GM19193 (cell line): ENCODE results near the gene IPCEF1.
A peak's percentile ranks its signal among the peaks of the same experiment; 100 is the strongest.

Experiments used
- POLR2A ChIP-seq: IDR thresholded peaks from 4 replicates; pipeline ENCODE4 v1.6.1; 2011; ENCODE audit not compliant: insufficient read depth, insufficient read length; ENCODE audit errors: extremely low read depth

The IPCEF1 gene

DNA sequence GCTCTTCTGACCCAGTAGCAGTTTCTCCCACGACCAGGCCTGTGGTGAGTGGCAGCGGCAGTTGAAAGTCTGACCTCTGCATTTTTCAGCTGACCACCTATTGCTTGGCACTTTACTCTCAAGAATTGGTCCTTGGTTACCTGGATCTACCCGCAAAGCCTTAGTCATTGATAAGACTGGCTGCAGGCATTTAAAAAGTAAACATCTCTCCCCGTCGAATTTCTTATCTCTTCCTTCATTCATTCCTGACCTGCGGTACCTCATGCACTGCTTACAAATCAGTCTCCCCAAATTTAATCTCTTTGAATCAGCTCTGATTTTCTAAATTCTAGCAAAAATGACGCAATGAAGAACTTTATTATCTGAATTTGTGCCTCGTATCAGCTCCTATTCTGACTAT is 26.1 kb upstream of the IPCEF1 start:
- no peak for TF ChIP-seq POLR2A

DNA sequence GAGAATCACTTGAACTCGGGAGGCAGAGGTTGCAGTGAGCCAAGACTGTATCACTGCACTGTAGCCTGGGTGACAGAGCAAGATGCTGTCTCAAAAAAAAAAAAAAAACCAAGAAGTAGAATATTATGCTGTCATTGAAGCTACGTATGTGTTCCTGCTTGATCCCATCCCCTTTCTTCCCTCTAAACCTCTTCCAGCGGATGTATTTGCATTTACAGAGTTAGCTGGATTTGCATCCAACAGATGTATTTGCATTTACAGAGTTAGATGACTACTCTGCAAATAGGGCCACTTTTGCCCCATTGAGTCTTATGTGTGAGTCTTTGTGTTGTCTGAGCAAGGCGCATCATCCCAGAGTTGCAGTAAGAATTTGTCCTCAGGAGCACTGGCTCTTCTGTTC is 24.9 kb upstream of the IPCEF1 start:
- no peak for TF ChIP-seq POLR2A

DNA sequence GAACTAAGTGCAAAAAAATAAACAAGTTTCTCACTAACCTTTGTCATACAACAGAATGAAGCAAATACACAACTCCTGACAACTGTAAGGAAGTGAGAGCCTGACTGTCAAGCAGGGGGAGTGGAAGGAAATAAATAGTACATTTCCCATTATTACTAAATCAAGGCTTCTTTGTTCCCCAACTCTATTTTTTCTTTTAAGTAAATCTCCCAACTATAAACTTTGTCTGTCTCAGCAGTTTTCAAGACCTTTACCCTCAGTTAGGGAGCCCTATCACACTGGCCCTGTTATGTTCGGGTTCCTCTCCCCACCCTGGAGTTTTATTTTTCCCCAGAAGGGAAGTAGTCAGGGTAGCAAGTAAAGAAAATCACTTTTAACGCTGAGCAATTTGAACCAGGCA is 24.1 kb upstream of the IPCEF1 start:
- TF ChIP-seq POLR2A = no peak

DNA sequence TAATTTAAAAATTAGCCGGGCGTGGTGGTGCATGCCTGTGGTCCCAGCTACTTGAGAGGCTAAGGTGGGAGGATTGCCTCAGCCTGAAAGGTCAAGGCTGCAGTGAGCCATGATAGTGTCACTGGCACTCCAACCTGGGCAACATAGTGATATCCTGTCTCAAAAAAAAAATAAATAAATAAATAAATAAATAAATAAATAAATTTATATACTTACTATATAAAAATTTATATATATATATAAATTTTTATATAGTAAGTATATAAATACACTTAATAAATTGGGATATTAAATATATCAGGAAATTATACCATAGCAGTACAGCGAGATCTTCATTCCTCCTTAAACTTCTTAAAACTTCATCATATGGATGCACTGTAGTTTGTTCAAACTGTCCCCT is 23.0 kb upstream of the IPCEF1 start:
- TF ChIP-seq POLR2A = no peak

DNA sequence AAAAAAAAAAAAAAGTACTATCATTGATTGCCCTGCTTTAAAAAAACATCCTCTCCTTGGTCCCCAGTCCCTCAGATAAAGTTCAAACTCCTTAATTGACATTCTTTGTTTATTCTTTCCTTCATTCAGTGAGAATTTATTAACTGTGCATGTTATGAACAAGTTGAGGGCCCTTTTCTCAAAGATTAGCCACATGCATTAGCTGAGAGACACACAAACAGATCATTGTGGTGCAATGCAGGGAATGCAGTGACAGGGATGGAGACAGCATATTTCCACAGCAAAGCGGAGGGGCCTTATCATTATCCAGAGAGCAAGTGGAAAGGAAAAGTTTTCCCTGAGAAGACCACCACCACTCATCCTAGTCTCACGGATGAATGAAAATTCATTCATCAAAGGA is 21.9 kb upstream of the IPCEF1 start:
- no peak for TF ChIP-seq POLR2A

DNA sequence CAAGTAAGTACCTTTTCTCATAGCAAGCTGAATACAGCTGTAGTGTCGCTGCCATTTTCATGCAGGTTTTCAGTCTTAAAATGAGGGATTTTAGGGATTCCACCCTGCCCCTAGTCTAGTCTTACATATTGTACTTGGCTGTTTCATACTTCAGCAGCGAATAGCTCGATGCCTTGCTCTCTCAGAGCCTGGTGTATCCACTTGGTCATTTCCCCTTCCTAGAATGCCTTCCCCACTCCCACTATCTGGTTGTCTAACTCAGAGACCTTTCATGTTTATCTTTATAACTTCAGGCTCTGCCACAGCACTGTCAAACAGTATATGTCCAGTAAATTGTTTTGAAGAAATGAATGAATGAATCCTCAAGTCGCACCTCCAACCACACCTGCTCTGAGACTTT is 21.1 kb upstream of the IPCEF1 start:
- no peak for TF ChIP-seq POLR2A

DNA sequence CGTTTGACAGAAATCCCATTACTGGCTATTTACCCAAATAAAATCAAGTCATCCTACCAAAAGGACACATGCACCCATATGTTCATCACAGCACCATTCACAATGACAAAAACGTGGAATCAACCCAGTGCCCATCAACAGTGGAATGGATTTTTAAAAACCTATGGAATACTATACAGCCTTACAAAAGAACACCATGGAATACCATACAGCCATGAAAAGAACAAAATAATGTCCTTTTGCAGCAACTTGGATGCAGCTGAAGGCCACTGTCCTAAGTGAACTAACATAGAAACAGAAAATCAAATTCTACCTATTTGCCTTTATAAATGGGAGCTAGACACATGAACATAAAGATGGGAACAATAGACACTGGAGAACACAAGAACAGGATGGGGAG is 17.4 kb upstream of the IPCEF1 start:
- no peak for TF ChIP-seq POLR2A

DNA sequence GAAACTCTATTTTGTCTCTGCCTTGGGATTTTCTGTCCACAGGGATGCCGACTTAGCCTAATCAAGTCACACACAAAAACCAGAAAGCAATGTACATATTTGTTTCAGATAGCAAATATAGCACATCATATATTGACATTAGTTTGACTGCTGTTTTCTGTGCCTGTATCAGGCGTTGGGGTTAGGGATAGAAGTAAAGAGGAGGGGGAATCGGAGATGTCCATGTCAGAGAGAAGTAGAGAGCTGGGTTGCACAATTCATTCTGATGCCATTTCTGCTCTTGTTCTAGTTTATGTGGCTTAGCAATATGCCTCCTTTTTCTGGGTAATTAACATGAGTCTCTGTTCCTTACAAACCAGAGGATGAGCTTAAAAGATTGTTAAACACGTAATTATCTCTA is 14.7 kb upstream of the IPCEF1 start:
- no peak for TF ChIP-seq POLR2A

DNA sequence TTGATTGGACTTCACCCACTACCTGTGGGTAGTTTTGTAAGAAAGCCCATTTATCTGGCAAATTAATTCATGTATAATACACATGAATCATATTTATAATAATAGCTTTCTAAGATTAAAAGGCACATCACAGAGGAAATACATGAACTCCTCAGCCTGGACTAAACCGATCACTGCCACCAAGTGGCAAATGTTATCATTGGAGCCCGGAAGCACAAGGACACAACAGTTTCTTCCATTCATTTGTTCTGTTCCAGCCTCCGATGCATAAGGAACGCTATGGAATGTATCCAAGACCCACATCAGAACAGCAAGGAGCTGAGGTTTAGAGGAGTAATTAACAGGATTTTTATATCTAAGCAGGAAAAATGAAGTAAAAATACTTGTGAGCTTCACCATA is 13.9 kb upstream of the IPCEF1 start:
- no peak for TF ChIP-seq POLR2A

DNA sequence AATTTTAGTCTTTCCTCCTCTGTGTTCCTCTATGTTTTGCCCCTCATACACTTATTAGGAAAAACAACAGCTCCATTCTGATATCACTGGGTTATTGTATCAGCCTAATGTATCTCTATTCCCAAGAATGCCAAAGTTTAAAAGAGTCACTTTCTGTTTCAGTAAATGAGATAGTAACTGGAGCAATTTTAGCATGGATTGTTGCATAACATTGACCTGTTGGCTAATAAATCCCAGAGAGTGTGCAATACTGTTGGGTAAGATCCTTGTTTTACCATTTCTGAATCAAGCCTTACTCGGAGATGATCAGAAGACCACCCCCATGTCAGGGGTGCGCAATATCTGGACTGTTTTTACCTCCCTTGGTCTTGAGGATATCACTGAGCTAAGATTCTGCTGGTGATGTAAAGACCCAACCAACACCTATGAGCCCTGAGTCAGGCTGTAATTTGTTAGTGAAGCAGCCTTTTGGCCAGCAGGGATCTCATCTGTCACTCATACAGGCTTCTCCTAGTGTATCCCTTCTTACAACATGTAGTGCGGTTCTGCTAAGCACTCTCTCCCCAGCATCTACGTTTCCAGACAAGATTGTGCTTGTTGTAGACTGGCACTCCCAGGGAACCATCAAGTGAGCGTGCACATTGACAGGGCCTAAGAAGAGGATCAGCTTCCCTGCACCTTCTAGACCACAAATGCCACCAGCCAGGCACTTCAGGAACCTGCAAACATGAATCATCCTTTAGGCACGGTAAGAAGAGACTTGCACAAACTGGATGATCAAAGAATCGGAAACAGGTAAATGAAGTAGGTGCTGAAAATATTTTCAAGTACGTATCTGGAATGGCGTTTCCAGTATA is 11.5 kb upstream of the IPCEF1 start:
- no peak for TF ChIP-seq POLR2A

DNA sequence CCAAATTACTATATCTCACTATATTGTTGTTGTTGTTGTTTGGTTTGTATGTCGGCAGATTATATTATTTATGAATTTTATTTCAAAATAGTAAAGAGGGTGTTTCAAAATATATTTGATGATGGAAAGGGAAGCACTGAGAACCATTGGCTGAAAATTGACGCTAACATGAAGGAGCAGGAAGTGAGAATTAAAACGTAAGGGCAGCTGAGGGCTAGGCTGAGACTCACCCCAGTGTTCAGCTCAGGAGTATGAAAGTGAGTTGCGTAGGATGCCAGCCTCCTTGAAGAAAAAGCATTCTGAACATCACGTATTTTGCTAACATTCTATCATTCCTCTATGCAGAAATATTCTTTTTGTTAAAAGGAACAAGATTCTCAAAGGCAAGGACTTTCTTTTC is 10.7 kb upstream of the IPCEF1 start:
- TF ChIP-seq POLR2A = no peak

DNA sequence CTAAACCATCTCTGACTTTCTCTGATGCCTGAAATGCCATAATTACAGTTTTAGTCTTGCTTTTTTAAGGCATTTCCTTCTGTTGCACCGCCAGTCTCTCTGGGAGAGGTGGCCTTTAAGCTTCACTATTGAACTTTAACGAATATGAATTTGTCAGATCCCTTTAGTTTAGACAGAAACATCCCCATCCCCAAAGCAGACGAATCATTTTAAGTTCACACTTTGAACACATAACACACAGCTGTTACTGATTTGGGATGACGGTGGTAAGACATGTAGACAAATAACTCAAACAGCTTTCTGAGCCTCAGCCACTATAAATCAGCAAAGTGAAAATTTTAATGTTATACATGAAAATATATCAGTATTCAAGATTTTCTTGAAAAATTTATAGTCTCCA is 7.2 kb upstream of the IPCEF1 start:
- no peak for TF ChIP-seq POLR2A

DNA sequence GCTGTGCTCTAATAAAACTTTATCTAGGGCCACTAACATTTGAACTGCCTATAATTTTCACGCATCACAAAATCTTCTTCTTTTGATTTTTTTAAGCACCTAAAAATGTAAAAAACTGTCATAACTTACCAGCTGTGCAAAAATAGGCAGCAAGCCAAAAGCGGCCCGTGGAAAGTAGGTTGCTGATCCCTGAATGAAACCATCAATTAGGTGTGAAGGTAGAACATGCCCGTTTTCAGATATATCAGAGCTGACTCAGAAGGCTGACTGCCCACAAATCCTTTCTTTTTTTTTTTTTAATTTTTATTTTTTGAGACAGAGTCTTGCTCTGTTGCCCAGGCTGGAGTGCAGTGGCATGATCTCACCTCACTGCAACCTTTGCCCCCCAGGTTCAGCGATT is 4.9 kb upstream of the IPCEF1 start:
- no peak for TF ChIP-seq POLR2A

DNA sequence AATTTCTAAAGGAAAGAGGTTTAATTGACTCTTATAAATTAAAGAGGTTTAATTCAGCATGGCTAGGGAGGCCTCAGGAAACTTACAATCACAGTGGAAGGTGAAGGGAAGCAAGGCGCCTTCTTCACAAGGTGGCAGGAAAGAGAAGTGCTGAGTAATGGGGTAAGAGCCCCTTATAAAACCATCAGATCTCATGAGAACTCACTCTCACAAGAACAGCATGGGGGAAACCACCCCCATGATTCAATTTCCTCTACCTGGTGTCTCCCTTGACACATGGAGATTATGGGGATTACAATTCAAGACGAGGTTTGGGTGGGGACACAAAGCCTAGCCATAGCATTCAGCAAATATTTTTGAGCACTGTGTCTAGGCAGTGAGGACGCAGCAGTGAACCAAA is 3.9 kb upstream of the IPCEF1 start:
- no peak for TF ChIP-seq POLR2A

DNA sequence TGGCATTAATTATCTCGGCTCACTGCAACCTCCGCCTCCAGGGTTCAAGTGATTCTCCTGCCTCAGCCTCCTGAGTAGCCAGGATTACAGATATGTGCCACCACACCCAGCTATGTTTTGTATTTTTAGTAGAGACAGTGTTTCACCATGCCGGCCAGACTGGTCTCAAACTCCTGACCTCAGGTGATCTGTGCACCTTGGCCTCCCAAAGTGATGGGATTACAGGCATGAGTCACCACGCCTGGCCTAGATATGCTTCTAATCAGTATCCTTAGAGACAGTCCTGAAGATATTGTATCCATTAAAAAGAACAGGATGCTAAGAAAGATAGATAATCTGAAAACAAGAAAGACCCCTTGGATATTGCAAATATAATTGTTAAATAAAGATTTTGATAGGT is 3.1 kb upstream of the IPCEF1 start:
- no peak for TF ChIP-seq POLR2A

DNA sequence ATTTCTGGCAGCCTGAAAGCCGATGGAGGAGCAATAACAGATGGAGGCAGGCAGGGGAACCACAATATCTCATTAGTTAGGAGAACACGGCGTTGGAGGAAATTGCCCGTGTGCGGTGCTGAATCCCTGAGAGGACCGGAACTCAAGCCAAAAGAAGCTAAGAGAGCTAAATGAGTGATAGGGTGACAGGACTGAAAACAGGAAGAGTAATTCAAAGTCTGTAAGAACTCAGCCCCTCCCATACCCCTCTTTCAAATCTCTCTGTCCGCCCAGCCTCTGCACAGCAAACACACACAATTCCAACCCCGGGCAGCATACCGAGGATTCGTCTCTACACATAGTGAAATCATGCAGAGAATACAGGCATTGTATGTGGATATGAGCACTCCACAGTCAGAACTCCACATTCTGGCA is 2.6 kb upstream of the IPCEF1 start:
- TF ChIP-seq POLR2A = peak; percentile 36
